GM12878 (cell line): ENCODE measurements around the gene C9orf78. TPM values are rescaled to one million over a fixed set of nuclear protein-coding genes. Genes with fewer than 3 reads are reported as not detected.

Experiments used
- BCL11A ChIP-seq: IDR thresholded peaks from 2 replicates; pipeline ENCODE4 v1.6.1; 2011; ENCODE audit warnings: low read depth, low read length
- CHD2 ChIP-seq: IDR thresholded peaks from 2 replicates; pipeline ENCODE4 v1.6.1; 2011; ENCODE audit warnings: low read depth, low read length, improper control_type of control experiment, borderline replicate concordance
- EED ChIP-seq: sonication (generic); IDR thresholded peaks from 2 replicates; pipeline ENCODE4 v1.6.1; 2016; ENCODE audit warnings: antibody characterized with exemption, low read depth
- FOS ChIP-seq: IDR thresholded peaks from 3 replicates; pipeline ENCODE4 v1.6.1; 2011; ENCODE audit warnings: borderline replicate concordance; ENCODE audit not compliant: insufficient read length; ENCODE audit errors: extremely low read depth
- FOXK2 ChIP-seq: fragments of 450-650 bp; IDR thresholded peaks from 2 replicates; pipeline ENCODE4 v1.6.1; 2017; ENCODE audit warnings: mild to moderate bottlenecking, moderate library complexity
- GABPA ChIP-seq: IDR thresholded peaks from 2 replicates; pipeline ENCODE4 v1.6.1; 2014; ENCODE audit warnings: antibody characterized with exemption, low read depth, mild to moderate bottlenecking, inconsistent platforms
- GATAD2B ChIP-seq: fragments of 450-650 bp; conservative IDR thresholded peaks from 2 replicates; pipeline ENCODE4 v1.6.1; 2017; ENCODE audit warnings: low read depth, mild to moderate bottlenecking, moderate library complexity
- HCFC1 ChIP-seq: fragments of 150-350 bp; IDR thresholded peaks from 2 replicates; pipeline ENCODE4 v1.6.1; 2014; ENCODE audit warnings: low read length
- IKZF1 ChIP-seq: fragments of 450-650 bp; conservative IDR thresholded peaks from 2 replicates; pipeline ENCODE4 v1.6.1; 2017; ENCODE audit warnings: antibody characterized with exemption, mild to moderate bottlenecking
- JUND ChIP-seq: IDR thresholded peaks from 2 replicates; pipeline ENCODE4 v1.6.1; 2012; ENCODE audit warnings: low read depth, mild to moderate bottlenecking, low read length, improper control_type of control experiment, moderate library complexity
- MTA3 ChIP-seq: IDR thresholded peaks from 2 replicates; pipeline ENCODE4 v1.6.1; 2012; ENCODE audit warnings: low read length, inconsistent platforms, borderline replicate concordance
- NBN ChIP-seq: fragments of 450-650 bp; IDR thresholded peaks from 2 replicates; pipeline ENCODE4 v1.6.1; 2016
- NFXL1 ChIP-seq: fragments of 450-650 bp; IDR thresholded peaks from 2 replicates; pipeline ENCODE4 v1.6.1; 2017; ENCODE audit warnings: antibody characterized with exemption, mild to moderate bottlenecking, borderline replicate concordance
- NFYA ChIP-seq: IDR thresholded peaks from 2 replicates; pipeline ENCODE4 v1.6.1; 2011; ENCODE audit warnings: low read depth, mild to moderate bottlenecking, low read length, improper control_type of control experiment, borderline replicate concordance
- NR2F1 ChIP-seq: fragments of 450-650 bp; conservative IDR thresholded peaks from 2 replicates; pipeline ENCODE4 v1.6.1; 2017; ENCODE audit warnings: mild to moderate bottlenecking
- PAX8 ChIP-seq: fragments of 450-650 bp; IDR thresholded peaks from 2 replicates; pipeline ENCODE4 v1.6.1; 2017; ENCODE audit warnings: mild to moderate bottlenecking, moderate library complexity
- RAD21 ChIP-seq: IDR thresholded peaks from 2 replicates; pipeline ENCODE4 v1.6.1; 2011; ENCODE audit warnings: mild to moderate bottlenecking, low read depth, low read length, moderate library complexity; ENCODE audit not compliant: insufficient read depth
- RUNX3 ChIP-seq: IDR thresholded peaks from 2 replicates; pipeline ENCODE4 v1.6.1; 2012; ENCODE audit warnings: low read length, inconsistent platforms
- SMAD5 ChIP-seq: IDR thresholded peaks from 2 replicates; pipeline ENCODE4 v1.6.1; 2016; ENCODE audit warnings: antibody characterized with exemption, low read depth
- TARDBP ChIP-seq: IDR thresholded peaks from 2 replicates; pipeline ENCODE4 v1.6.1; 2016; ENCODE audit warnings: borderline replicate concordance
- TCF3 ChIP-seq: IDR thresholded peaks from 2 replicates; pipeline ENCODE4 v1.6.1; 2012; ENCODE audit warnings: low read depth, mild to moderate bottlenecking, low read length, borderline replicate concordance; ENCODE audit not compliant: insufficient read depth
- polyA plus RNA-seq, 11 experiments: library from polyadenylated mRNA; depleted of rRNA in 4 of 11; unstranded in 6 of 11; stranded (reverse) in 5 of 11; fragments of >200 nt; fragmentation: Nextera tagmentation in 4 of 11; fragmentation: Illumina TruSeq in 1 of 11; extraction: Ambion mirVana in 4 of 11; extraction: Trizol in 1 of 11; gene quantifications; 1 replicate in 1 of 11; 2 replicates in 10 of 11; pipeline versions ENCODE4 v1.2.1 to v1.2.3, GENCODE V29; 2011 to 2016; ENCODE audit warnings: inconsistent platforms in 2 of 11, missing spikeins in 2 of 11, low read depth in 1 of 11
- total RNA-seq, 4 experiments: library from RNA; depleted of rRNA in 3 of 4; stranded (reverse); fragments of >200 nt in 3 of 4; fragmentation: Illumina TruSeq in 1 of 4; extraction: Trizol in 1 of 4; gene quantifications; 2 replicates each; pipeline versions ENCODE4 v1.2.1 to v1.2.3, GENCODE V29; 2013 to 2021
- TF ChIP-seq, protein P1 (sequence below): IDR thresholded peaks from 2 replicates; pipeline ENCODE4 v1.6.1; 2011; ENCODE audit warnings: borderline replicate concordance, low read depth, mild to moderate bottlenecking, moderate library complexity, mixed read lengths, low read length; ENCODE audit not compliant: insufficient read depth; ENCODE audit errors: extremely low read length
- TF ChIP-seq, protein P2 (sequence below): fragments of 450-650 bp; formaldehyde crosslinking; IDR thresholded peaks from 2 replicates; pipeline ENCODE4 v1.5.0; 2022; ENCODE audit warnings: mild to moderate bottlenecking, missing genetic modification characterization
- TF ChIP-seq, protein P3 (sequence below): fragments of 450-650 bp; IDR thresholded peaks from 2 replicates; pipeline ENCODE4 v1.6.1; 2017; ENCODE audit warnings: borderline replicate concordance
- TF ChIP-seq, protein P4 (sequence below): IDR thresholded peaks from 2 replicates; pipeline ENCODE4 v1.6.1; 2012; ENCODE audit warnings: low read length, inconsistent platforms

Gene C9orf78
- total and polyA plus RNA-seq, 10 of the 15 experiments (the other 5 are each of a cell fraction or from before 2014, with no cell fraction given) = 23.0 to 60.9 (median 47.5) TPM

DNA sequence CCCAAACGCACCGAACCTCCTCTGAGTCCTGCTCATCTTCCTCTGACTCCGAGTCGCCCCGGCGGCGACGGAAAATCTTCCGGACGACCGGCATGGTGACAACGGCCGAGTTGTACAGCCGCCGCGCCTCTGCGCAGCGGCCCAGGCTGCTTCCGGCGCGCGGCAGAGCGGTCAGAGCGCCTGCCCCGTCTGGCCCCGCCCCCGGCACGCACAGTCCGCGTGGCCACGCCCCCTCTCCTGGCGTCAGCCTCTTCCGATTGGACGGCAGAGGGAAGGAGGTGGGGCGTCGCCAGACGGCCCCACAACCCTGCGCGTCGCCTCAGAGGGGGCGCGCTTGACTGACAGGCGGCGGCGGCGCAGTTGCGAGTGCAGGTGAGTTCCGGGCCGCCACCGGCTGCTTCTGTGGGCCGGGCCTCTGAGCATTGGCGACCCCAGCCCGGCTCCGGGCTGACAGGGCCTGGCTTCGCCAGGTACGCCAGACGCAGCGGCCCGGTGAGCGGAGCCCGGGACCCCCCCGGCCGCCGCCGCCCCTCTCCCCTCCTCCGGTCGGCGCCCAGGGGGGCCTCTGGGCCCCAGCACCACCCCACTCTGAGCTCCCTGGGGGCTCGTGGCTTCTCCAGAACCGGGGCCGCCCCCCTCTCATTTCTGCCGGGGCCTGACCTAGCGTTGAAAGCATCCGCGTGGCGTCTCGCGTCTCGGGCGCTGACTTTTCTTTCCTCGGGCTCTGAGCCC lies at the start of gene C9orf78, which contains the start of gene USP20 (continued):
- TF ChIP-seq, protein P1, sequence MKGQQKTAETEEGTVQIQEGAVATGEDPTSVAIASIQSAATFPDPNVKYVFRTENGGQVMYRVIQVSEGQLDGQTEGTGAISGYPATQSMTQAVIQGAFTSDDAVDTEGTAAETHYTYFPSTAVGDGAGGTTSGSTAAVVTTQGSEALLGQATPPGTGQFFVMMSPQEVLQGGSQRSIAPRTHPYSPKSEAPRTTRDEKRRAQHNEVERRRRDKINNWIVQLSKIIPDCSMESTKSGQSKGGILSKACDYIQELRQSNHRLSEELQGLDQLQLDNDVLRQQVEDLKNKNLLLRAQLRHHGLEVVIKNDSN = no peak
- TF ChIP-seq FOXK2 = no peak
- peak; percentile 76; the same call in 1 of the 2 replicates for TF ChIP-seq GATAD2B
- peak; percentile 66; the same call in 1 of the 2 replicates for TF ChIP-seq GABPA
- TF ChIP-seq IKZF1 = peak; percentile 70
- no peak for TF ChIP-seq FOS
- no peak for TF ChIP-seq JUND
- TF ChIP-seq, protein P2, sequence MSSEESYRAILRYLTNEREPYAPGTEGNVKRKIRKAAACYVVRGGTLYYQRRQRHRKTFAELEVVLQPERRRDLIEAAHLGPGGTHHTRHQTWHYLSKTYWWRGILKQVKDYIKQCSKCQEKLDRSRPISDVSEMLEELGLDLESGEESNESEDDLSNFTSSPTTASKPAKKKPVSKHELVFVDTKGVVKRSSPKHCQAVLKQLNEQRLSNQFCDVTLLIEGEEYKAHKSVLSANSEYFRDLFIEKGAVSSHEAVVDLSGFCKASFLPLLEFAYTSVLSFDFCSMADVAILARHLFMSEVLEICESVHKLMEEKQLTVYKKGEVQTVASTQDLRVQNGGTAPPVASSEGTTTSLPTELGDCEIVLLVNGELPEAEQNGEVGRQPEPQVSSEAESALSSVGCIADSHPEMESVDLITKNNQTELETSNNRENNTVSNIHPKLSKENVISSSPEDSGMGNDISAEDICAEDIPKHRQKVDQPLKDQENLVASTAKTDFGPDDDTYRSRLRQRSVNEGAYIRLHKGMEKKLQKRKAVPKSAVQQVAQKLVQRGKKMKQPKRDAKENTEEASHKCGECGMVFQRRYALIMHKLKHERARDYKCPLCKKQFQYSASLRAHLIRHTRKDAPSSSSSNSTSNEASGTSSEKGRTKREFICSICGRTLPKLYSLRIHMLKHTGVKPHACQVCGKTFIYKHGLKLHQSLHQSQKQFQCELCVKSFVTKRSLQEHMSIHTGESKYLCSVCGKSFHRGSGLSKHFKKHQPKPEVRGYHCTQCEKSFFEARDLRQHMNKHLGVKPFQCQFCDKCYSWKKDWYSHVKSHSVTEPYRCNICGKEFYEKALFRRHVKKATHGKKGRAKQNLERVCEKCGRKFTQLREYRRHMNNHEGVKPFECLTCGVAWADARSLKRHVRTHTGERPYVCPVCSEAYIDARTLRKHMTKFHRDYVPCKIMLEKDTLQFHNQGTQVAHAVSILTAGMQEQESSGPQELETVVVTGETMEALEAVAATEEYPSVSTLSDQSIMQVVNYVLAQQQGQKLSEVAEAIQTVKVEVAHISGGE (CRISPR knock-in tag) = no peak
- TF ChIP-seq EED = no peak
- TF ChIP-seq NR2F1 = 0 out of 2 replicates have a peak, but pooled peaks have one; percentile 23
- TF ChIP-seq NFYA = no peak
- peak; percentile 60; the same call in 1 of the 2 replicates for TF ChIP-seq CHD2
- no peak for TF ChIP-seq PAX8
- TF ChIP-seq TCF3 = no peak
- peak; percentile 73 for TF ChIP-seq HCFC1
- no peak for TF ChIP-seq TARDBP
- TF ChIP-seq RUNX3 = peak; percentile 55; the same call in 1 of the 2 replicates
- TF ChIP-seq, protein P3, sequence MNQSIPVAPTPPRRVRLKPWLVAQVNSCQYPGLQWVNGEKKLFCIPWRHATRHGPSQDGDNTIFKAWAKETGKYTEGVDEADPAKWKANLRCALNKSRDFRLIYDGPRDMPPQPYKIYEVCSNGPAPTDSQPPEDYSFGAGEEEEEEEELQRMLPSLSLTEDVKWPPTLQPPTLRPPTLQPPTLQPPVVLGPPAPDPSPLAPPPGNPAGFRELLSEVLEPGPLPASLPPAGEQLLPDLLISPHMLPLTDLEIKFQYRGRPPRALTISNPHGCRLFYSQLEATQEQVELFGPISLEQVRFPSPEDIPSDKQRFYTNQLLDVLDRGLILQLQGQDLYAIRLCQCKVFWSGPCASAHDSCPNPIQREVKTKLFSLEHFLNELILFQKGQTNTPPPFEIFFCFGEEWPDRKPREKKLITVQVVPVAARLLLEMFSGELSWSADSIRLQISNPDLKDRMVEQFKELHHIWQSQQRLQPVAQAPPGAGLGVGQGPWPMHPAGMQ = no peak
- no peak for TF ChIP-seq RAD21
- TF ChIP-seq MTA3 = no peak
- no peak for TF ChIP-seq NFXL1
- no peak; the same call in 1 of the 2 replicates for TF ChIP-seq SMAD5
- no peak for TF ChIP-seq BCL11A
- TF ChIP-seq, protein P4, sequence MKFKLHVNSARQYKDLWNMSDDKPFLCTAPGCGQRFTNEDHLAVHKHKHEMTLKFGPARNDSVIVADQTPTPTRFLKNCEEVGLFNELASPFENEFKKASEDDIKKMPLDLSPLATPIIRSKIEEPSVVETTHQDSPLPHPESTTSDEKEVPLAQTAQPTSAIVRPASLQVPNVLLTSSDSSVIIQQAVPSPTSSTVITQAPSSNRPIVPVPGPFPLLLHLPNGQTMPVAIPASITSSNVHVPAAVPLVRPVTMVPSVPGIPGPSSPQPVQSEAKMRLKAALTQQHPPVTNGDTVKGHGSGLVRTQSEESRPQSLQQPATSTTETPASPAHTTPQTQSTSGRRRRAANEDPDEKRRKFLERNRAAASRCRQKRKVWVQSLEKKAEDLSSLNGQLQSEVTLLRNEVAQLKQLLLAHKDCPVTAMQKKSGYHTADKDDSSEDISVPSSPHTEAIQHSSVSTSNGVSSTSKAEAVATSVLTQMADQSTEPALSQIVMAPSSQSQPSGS = no peak
- TF ChIP-seq NBN = no peak
